ENCODE measurements around the gene BAIAP2. TPM values are rescaled to one million over a fixed set of nuclear protein-coding genes. Genes with fewer than 3 reads are reported as not detected.

Gene BAIAP2
- total RNA-seq, 1 experiment from 2014 or later = not detected

GRCh38 chr17:81102869-81103268 is 67.9 kb downstream of the BAIAP2 start:
- no peak for DNase-seq
- Histone ChIP-seq H3K9ac (ENCODE audit: low read length) (no peak overlapping the region), H3K4me1 (ENCODE audit: low read length) (no peaks in the 10 kb centered on the region), H3K27me3 (ENCODE audit: low read length) (no peaks in the 10 kb centered on the region), H3K9me2 (replicated peaks; ENCODE audit: insufficient read depth, low read length) (no peaks in the 10 kb centered on the region), H3K9me3 (ENCODE audit: low read length) (no peaks in the 10 kb centered on the region), H2AFZ (ENCODE audit: low read length) (no peak overlapping the region), H3K4me2 (ENCODE audit: low read depth, low read length, poor library complexity, severe bottlenecking) (no peak overlapping the region), H3K79me2 (ENCODE audit: low read length) (no peaks in the 10 kb centered on the region), H4K20me1 (ENCODE audit: insufficient read depth, low read depth, low read length) (0 out of 2 replicates have a peak, but pooled peaks cover 4% of the 10 kb centered on the region), H3K36me3 (ENCODE audit: insufficient read depth, low read length) (no peaks in the 10 kb centered on the region), H3K4me3 (ENCODE audit: low read length) (no peak overlapping the region), H3K27ac (ENCODE audit: low read length) (no peak overlapping the region)

GRCh38 chr17:81103379-81103778 is 68.4 kb downstream of the BAIAP2 start:
- no peaks in the 10 kb centered on the region for H3K4me1 ChIP-seq (ENCODE audit: low read length)
- no peak overlapping the region for H3K4me3 ChIP-seq (ENCODE audit: low read length)
- no peaks in the 10 kb centered on the region for H3K79me2 ChIP-seq (ENCODE audit: low read length)
- no peak overlapping the region for H3K27ac ChIP-seq (ENCODE audit: low read length)
- no peaks in the 10 kb centered on the region for H3K9me2 ChIP-seq (replicated peaks; ENCODE audit: insufficient read depth, low read length)
- H3K9me3 ChIP-seq (ENCODE audit: low read length) = no peaks in the 10 kb centered on the region
- H2AFZ ChIP-seq (ENCODE audit: low read length) = no peak overlapping the region
- H3K4me2 ChIP-seq (ENCODE audit: low read depth, low read length, poor library complexity, severe bottlenecking) = no peak overlapping the region
- DNase-seq = no peak
- no peaks in the 10 kb centered on the region for H3K27me3 ChIP-seq (ENCODE audit: low read length)
- no peak overlapping the region for H3K9ac ChIP-seq (ENCODE audit: low read length)
- 0 out of 2 replicates have a peak, but pooled peaks cover 4% of the 10 kb centered on the region for H4K20me1 ChIP-seq (ENCODE audit: insufficient read depth, low read depth, low read length)
- H3K36me3 ChIP-seq (ENCODE audit: insufficient read depth, low read length) = no peaks in the 10 kb centered on the region

- H3K9me3 ChIP-seq (ENCODE audit: low read length) = no peaks in the 10 kb centered on the region
- no peaks in the 10 kb centered on the region for H3K4me1 ChIP-seq (ENCODE audit: low read length)
- no peak for DNase-seq
- no peaks in the 10 kb centered on the region for H3K36me3 ChIP-seq (ENCODE audit: insufficient read depth, low read length)
- no peak overlapping the region for H3K27ac ChIP-seq (ENCODE audit: low read length)
- H4K20me1 ChIP-seq (ENCODE audit: insufficient read depth, low read depth, low read length) = no peaks in the 10 kb centered on the region
- H3K4me3 ChIP-seq (ENCODE audit: low read length) = no peak overlapping the region
- H3K9me2 ChIP-seq (replicated peaks; ENCODE audit: insufficient read depth, low read length) = no peaks in the 10 kb centered on the region
- H3K79me2 ChIP-seq (ENCODE audit: low read length) = no peaks in the 10 kb centered on the region
- no peaks in the 10 kb centered on the region for H3K27me3 ChIP-seq (ENCODE audit: low read length)
- H3K9ac ChIP-seq (ENCODE audit: low read length) = no peak overlapping the region
- no peak overlapping the region for H2AFZ ChIP-seq (ENCODE audit: low read length)
- no peak overlapping the region for H3K4me2 ChIP-seq (ENCODE audit: low read depth, low read length, poor library complexity, severe bottlenecking)
Measured at GRCh38 chr17:81106716-81107115, 71.8 kb downstream of the BAIAP2 start.

- DNase-seq = no peak
- Histone ChIP-seq H3K9ac (ENCODE audit: low read length) (no peak overlapping the region), H4K20me1 (ENCODE audit: insufficient read depth, low read depth, low read length) (no peaks in the 10 kb centered on the region), H3K4me1 (ENCODE audit: low read length) (no peaks in the 10 kb centered on the region), H2AFZ (ENCODE audit: low read length) (no peak overlapping the region), H3K4me3 (ENCODE audit: low read length) (no peak overlapping the region), H3K9me2 (replicated peaks; ENCODE audit: insufficient read depth, low read length) (no peaks in the 10 kb centered on the region), H3K4me2 (ENCODE audit: low read depth, low read length, poor library complexity, severe bottlenecking) (no peak overlapping the region), H3K27ac (ENCODE audit: low read length) (no peak overlapping the region), H3K36me3 (ENCODE audit: insufficient read depth, low read length) (no peaks in the 10 kb centered on the region), H3K27me3 (ENCODE audit: low read length) (no peaks in the 10 kb centered on the region), H3K79me2 (ENCODE audit: low read length) (no peaks in the 10 kb centered on the region), H3K9me3 (ENCODE audit: low read length) (no peaks in the 10 kb centered on the region)
Measured at GRCh38 chr17:81108220-81108619, 73.3 kb downstream of the BAIAP2 start.

GRCh38 chr17:81109957-81110356 is 75.0 kb downstream of the BAIAP2 start:
- Histone ChIP-seq H3K4me3 (ENCODE audit: low read length) (no peak overlapping the region), H3K27me3 (ENCODE audit: low read length) (no peaks in the 10 kb centered on the region), H4K20me1 (ENCODE audit: insufficient read depth, low read depth, low read length) (no peaks in the 10 kb centered on the region), H3K4me2 (ENCODE audit: low read depth, low read length, poor library complexity, severe bottlenecking) (no peak overlapping the region), H3K27ac (ENCODE audit: low read length) (no peak overlapping the region), H3K79me2 (ENCODE audit: low read length) (no peaks in the 10 kb centered on the region), H3K9me3 (ENCODE audit: low read length) (no peaks in the 10 kb centered on the region), H3K4me1 (ENCODE audit: low read length) (no peaks in the 10 kb centered on the region), H2AFZ (ENCODE audit: low read length) (no peak overlapping the region), H3K36me3 (ENCODE audit: insufficient read depth, low read length) (no peaks in the 10 kb centered on the region), H3K9me2 (replicated peaks; ENCODE audit: insufficient read depth, low read length) (no peaks in the 10 kb centered on the region), H3K9ac (ENCODE audit: low read length) (no peak overlapping the region)
- DNase-seq = no peak

GRCh38 chr17:81110488-81111040 is 75.6 kb downstream of the BAIAP2 start:
- Histone ChIP-seq H3K27ac (ENCODE audit: low read length) (no peak overlapping the region), H3K79me2 (ENCODE audit: low read length) (no peaks in the 10 kb centered on the region), H3K36me3 (ENCODE audit: insufficient read depth, low read length) (no peaks in the 10 kb centered on the region), H3K4me1 (ENCODE audit: low read length) (no peaks in the 10 kb centered on the region), H3K9me2 (replicated peaks; ENCODE audit: insufficient read depth, low read length) (no peaks in the 10 kb centered on the region), H3K4me3 (ENCODE audit: low read length) (no peak overlapping the region), H3K9me3 (ENCODE audit: low read length) (no peaks in the 10 kb centered on the region), H3K9ac (ENCODE audit: low read length) (no peak overlapping the region), H4K20me1 (ENCODE audit: insufficient read depth, low read depth, low read length) (no peaks in the 10 kb centered on the region), H3K27me3 (ENCODE audit: low read length) (no peaks in the 10 kb centered on the region), H3K4me2 (ENCODE audit: low read depth, low read length, poor library complexity, severe bottlenecking) (no peak overlapping the region), H2AFZ (ENCODE audit: low read length) (no peak overlapping the region)
- DNase-seq = no peak

- DNase-seq = no peak
- Histone ChIP-seq H3K27ac (ENCODE audit: low read length) (no peak overlapping the region), H3K27me3 (ENCODE audit: low read length) (no peaks in the 10 kb centered on the region), H3K9ac (ENCODE audit: low read length) (no peak overlapping the region), H3K4me2 (ENCODE audit: low read depth, low read length, poor library complexity, severe bottlenecking) (no peak overlapping the region), H3K79me2 (ENCODE audit: low read length) (no peaks in the 10 kb centered on the region), H3K4me3 (ENCODE audit: low read length) (no peak overlapping the region), H3K9me2 (replicated peaks; ENCODE audit: insufficient read depth, low read length) (no peaks in the 10 kb centered on the region), H3K9me3 (ENCODE audit: low read length) (no peaks in the 10 kb centered on the region), H4K20me1 (ENCODE audit: insufficient read depth, low read depth, low read length) (no peaks in the 10 kb centered on the region), H2AFZ (ENCODE audit: low read length) (no peak overlapping the region), H3K4me1 (ENCODE audit: low read length) (no peaks in the 10 kb centered on the region), H3K36me3 (ENCODE audit: insufficient read depth, low read length) (no peaks in the 10 kb centered on the region)
Measured at GRCh38 chr17:81111066-81111465, 76.1 kb downstream of the BAIAP2 start.

GRCh38 chr17:81112450-81112849 is 77.5 kb downstream of the BAIAP2 start:
- no peaks in the 10 kb centered on the region for H3K4me1 ChIP-seq (ENCODE audit: low read length)
- no peaks in the 10 kb centered on the region for H3K27me3 ChIP-seq (ENCODE audit: low read length)
- no peak overlapping the region for H3K4me3 ChIP-seq (ENCODE audit: low read length)
- H2AFZ ChIP-seq (ENCODE audit: low read length) = no peak overlapping the region
- no peaks in the 10 kb centered on the region for H3K9me3 ChIP-seq (ENCODE audit: low read length)
- no peaks in the 10 kb centered on the region for H3K9me2 ChIP-seq (replicated peaks; ENCODE audit: insufficient read depth, low read length)
- H3K36me3 ChIP-seq (ENCODE audit: insufficient read depth, low read length) = no peaks in the 10 kb centered on the region
- H4K20me1 ChIP-seq (ENCODE audit: insufficient read depth, low read depth, low read length) = no peaks in the 10 kb centered on the region
- no peak overlapping the region for H3K4me2 ChIP-seq (ENCODE audit: low read depth, low read length, poor library complexity, severe bottlenecking)
- no peaks in the 10 kb centered on the region for H3K79me2 ChIP-seq (ENCODE audit: low read length)
- H3K27ac ChIP-seq (ENCODE audit: low read length) = no peak overlapping the region
- DNase-seq = no peak
- H3K9ac ChIP-seq (ENCODE audit: low read length) = no peak overlapping the region

Data from Karpas-422 (cell line).